ENCODE measurements around the gene GDI1.

Gene GDI1

GRCh38 chrX:154462396-154462795 lies 25.4 kb downstream of the GDI1 start:
- DNase-seq (ENCODE audit: low read depth): no peak

- DNase-seq (ENCODE audit: low read depth): no peak
Measured at GRCh38 chrX:154463611-154464220, 26.8 kb downstream of the GDI1 start.

DNA sequence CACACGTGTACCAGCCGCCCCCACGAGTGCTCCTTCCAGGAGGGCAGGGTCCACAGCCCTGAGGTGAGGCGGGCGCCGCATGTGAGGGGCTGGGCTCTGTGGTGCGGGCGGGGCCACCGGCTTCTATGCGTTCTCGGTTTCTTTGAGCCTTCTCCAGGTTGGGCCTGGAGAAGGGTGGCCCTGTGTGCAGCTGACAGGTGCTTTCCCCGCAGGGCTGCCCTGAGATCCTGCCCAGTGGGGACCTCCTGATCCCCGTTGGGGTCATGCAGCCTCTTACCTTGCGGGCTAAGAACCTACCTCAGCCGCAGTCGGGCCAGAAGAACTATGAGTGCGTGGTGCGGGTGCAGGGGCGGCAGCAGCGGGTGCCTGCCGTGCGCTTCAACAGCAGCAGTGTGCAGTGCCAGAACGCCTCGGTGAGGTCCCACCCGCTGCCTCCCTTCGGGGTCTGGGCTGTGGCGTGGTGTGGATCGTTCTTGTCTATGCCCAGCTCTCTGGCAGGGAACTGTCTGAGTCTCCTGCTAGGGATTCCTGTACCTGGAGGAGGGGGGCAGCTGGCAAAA lies 27.9 kb downstream of the GDI1 start:
- no peak for DNase-seq (ENCODE audit: low read depth)

DNA sequence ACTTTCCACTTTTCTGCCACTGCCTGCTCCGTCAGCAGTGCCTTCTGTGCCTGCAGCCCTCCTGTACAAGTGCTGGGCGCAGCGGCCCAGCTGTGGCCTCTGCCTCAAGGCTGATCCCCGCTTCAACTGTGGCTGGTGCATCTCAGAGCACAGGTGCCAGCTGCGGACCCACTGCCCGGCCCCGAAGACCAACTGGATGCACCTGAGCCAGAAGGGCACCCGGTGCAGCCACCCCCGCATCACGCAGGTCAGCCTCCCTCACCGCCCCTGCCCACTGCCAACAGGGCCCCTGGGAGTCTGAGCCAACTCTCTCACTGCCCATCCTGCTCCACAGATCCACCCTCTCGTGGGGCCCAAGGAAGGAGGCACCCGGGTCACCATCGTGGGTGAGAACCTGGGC lies 28.6 kb downstream of the GDI1 start:
- DNase-seq (ENCODE audit: low read depth): no peak

- no peak for DNase-seq (ENCODE audit: low read depth)
Measured at GRCh38 chrX:154466036-154466435, 29.1 kb downstream of the GDI1 start.

- DNase-seq (ENCODE audit: low read depth): no peak
Measured at GRCh38 chrX:154466907-154467306, 30.0 kb downstream of the GDI1 start.

DNA sequence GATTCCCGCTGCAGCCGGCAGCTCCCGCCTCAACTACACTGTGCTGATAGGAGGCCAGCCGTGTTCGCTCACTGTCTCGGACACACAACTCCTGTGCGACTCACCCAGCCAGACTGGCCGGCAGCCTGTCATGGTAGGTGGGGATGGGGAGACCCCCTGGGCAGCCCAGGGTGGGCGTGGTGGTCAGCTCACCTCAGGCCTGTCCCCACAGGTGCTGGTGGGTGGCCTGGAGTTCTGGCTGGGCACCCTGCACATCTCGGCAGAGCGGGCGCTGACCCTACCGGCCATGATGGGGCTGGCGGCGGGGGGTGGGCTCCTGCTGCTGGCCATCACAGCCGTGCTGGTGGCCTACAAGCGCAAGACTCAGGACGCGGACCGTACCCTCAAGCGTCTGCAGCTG lies 30.6 kb downstream of the GDI1 start:
- no peak for DNase-seq (ENCODE audit: low read depth)

DNA sequence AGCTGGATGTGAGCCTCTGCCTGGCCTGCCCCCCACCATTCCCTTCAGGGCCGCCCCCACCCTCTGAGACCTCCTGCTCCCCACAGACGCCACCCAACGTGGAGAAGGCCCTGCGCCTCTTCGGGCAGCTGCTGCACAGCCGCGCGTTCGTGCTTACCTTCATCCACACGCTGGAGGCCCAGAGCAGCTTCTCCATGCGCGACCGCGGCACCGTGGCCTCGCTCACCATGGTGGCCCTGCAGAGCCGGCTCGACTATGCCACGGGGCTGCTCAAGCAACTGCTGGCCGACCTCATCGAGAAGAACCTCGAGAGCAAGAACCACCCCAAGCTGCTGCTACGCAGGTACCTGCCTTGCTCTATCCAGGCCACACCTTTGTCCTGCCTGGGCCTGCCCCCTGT lies 31.3 kb downstream of the GDI1 start:
- DNase-seq (ENCODE audit: low read depth): no peak

GRCh38 chrX:154469114-154469513 lies 32.2 kb downstream of the GDI1 start:
- DNase-seq (ENCODE audit: low read depth): no peak

DNA sequence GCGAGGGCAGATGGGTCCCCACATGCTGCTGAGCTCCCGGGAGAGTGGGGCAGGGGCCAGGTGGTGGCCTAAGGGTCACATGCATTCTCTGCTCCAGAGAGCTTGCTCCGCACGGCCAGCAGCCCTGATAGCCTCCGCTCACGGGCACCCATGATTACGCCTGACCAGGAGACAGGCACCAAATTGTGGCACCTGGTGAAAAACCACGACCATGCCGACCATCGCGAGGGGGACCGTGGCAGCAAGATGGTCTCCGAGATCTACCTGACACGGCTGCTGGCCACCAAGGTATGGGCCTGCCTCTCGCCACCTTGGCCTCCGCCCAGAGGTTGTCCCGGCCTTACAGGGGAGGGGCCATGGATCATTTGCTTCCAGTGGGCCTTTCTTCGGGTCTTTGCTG lies 32.9 kb downstream of the GDI1 start:
- no peak for DNase-seq (ENCODE audit: low read depth)

- no peak for DNase-seq (ENCODE audit: low read depth)
Measured at GRCh38 chrX:154470434-154470833, 33.5 kb downstream of the GDI1 start.

GRCh38 chrX:154470914-154471568 lies 34.1 kb downstream of the GDI1 start:
- no peak for DNase-seq (ENCODE audit: low read depth)

DNA sequence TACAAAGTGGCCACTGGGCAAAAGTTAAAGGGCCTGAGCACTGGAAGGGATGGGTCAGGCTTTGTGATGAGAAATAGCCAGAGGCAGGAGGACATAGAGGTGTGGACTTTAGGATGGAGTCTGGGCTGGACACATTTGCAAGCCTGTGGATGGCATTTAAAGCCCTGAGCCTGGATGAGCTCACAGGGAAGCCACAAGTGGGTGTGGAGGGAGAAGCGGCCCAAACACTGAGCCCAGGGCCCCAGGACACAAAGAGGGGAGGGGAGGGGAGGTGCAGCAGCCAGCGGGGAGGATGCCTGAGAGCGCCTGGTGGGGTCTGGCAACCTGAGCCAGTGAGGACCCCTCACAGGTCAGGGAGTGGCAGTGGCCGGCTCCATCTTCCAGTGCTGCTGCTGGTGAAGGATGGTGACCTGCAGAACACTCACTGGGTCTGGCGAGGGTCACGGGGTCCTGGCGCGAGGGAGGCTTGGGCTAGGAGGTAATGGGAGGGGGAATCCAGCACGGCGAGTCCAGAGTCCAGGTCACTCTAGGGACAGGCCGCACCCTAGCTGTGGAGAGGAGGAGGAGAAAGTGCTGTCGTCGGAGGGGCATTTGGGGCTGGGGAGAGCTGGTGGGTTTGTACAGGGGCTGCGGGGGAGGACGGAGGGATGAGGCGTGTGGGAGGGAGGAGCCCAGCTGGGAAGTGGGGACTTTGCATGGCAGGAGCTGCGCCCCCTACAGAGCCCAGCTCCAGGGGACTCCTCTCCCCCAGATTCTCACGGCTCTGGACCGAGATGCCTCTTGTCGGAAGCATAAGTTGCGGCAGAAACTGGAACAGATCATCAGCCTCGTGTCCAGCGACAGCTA lies 35.1 kb downstream of the GDI1 start:
- DNase-seq (ENCODE audit: low read depth): no peak

GRCh38 chrX:154472685-154473632 lies 36.0 kb downstream of the GDI1 start:
- DNase-seq (ENCODE audit: low read depth): no peak

- DNase-seq (ENCODE audit: low read depth): no peak
Measured at GRCh38 chrX:154473683-154474082, 36.7 kb downstream of the GDI1 start.

GRCh38 chrX:154476821-154477220 lies 39.9 kb downstream of the GDI1 start:
- DNase-seq (ENCODE audit: low read depth): no peak

DNA sequence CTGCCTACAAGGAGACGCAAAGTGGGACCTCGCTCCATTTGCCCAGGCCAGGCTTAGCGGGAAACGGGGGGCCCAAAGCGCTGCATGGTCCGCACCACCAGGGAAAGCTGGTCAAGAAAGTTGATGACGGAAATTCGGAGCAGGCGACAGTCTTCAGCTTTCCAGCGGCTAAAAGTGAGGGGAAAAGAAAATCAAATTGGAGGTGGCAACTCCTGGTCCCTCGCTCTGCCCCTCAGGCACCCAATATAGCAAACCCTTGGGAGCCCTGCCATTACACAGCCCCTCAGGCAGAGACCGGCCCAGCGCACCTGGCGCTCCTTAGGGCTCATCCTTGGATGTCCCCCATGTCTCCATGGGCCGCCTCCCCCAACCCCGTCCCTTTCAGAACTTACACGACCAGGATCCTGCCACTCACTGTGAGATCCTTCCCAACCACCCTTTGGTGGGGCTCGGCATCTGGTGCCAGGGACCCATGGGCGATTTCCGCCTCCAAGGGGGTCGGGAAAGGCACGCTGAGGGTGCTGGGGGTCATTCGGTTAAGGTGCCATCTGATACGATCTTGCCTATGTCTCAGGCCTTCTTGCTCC lies 41.0 kb downstream of the GDI1 start:
- DNase-seq (ENCODE audit: low read depth): no peak

DNA sequence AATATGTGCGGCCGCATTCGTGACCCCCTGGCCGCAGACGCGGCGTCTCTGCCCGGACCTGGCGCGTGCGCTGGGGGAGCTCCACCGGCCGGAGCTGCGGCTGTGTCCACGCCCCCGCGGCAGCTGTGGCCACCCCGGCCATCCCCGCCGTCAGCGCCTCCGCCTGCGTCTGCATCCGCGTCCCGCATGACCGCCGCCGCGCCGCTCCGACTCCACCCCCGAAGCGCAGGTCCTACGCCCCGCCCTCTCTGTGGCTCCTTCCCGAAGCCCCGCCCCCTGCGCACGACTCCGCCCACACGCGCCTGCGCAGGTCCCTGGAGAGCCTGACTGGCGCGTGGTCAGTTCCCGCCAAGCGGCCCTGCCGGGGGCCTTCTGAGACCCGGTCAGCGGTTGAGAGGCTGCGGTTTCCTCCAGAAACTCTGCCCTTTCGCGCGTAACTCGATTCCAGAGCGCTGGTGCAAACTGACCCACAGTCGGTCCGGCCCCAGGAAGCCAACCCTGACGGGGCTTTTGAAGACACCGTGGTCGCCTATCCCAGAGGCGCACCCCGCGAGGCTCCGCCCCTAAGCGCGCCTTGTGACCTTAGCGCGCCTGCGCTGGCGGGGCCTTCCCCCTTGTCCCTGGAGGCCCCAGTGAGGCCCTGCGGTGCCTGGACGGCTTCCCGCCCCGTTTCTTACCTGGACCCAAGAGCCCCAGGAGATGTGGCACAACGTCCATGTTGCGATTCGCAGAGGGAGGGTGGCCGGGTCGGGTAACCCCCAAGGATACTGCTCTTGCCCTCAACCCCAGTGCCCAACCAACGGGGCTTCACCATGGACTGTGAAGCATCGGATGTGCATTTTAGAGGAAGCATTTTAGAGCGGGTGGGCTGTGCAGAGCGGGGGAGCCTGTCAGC lies 42.0 kb downstream of the GDI1 start, which contains the start of gene LAGE3:
TSS of gene LAGE3 (minus strand) at position 554 of the 895 bp plus-strand sequence. CDS start at position 188, 366 bp downstream.
- DNase-seq (ENCODE audit: low read depth): peak; percentile 91

GRCh38 chrX:154481195-154481594 lies 44.2 kb downstream of the GDI1 start:
- no peak for DNase-seq (ENCODE audit: low read depth)

All from activated T-cell treated with anti-CD3 and anti-CD28 coated beads for 24 hours (primary cell).